ENCODE measurements around the gene AMIGO3. TPM values are rescaled to one million over a fixed set of nuclear protein-coding genes. Genes with fewer than 3 reads are reported as not detected.

Gene AMIGO3
- total and polyA plus RNA-seq, 2 experiments from 2014 or later = 2.9 to 10.4 TPM

GRCh38 chr3:49709852-49710251 is 9.6 kb downstream of the AMIGO3 start:
- H3K4me2 ChIP-seq = no peak overlapping the region
- H3K36me3 Mint-ChIP-seq (ENCODE audit: low read depth) = peaks cover 7% of the 10 kb centered on the region
- H4K20me1 ChIP-seq (replicated peaks; ENCODE audit: insufficient read depth) = peaks cover 6% of the 10 kb centered on the region; the same call in 1 of the 2 replicates
- H3K4me3 ChIP-seq = no peak overlapping the region
- H3K27ac Mint-ChIP-seq = no peak overlapping the region
- peaks cover 13% of the 10 kb centered on the region for H3K27me3 Mint-ChIP-seq (ENCODE audit: insufficient read depth, low read depth, poor library complexity)
- no peak overlapping the region for H3K4me3 Mint-ChIP-seq
- H3K9me3 Mint-ChIP-seq = no peaks in the 10 kb centered on the region
- no peak overlapping the region for H3K27ac ChIP-seq (ENCODE audit: low read depth)
- H3K9me2 ChIP-seq (ENCODE audit: insufficient read depth) = no peaks in the 10 kb centered on the region
- no peaks in the 10 kb centered on the region for H3K36me3 ChIP-seq (ENCODE audit: insufficient read depth)
- no peaks in the 10 kb centered on the region for H3F3A ChIP-seq (replicated peaks; ENCODE audit: low read depth)
- no peak overlapping the region for H2AFZ ChIP-seq
- H3K4me1 ChIP-seq (ENCODE audit: insufficient read depth) = no peaks in the 10 kb centered on the region
- ATAC-seq (no peak), DNase-seq (ENCODE audit: low spot score) (no peak)
- TF ChIP-seq CTCF (conservative IDR thresholded peaks at IDR 0.05; ENCODE audit: low read depth in 2 of 2) (no peak), ETS1 (IDR thresholded peaks at IDR 0.05) (no peak), POLR2AphosphoS5 (IDR thresholded peaks at IDR 0.05; ENCODE audit: low read depth) (no peak), STAT1 (IDR thresholded peaks at IDR 0.05; ENCODE audit: unreplicated experiment) (no peak), JUNB (IDR thresholded peaks at IDR 0.05; ENCODE audit: unreplicated experiment) (no peak), REST (IDR thresholded peaks at IDR 0.05; ENCODE audit: unreplicated experiment) (no peak), EZH2 (IDR thresholded peaks at IDR 0.05; ENCODE audit: low read depth, unreplicated experiment) (no peak), EZH2phosphoT487 (IDR thresholded peaks at IDR 0.05; ENCODE audit: unreplicated experiment) (no peak), CREB1 (CRISPR knock-in tag; IDR thresholded peaks at IDR 0.05; ENCODE audit: low read depth) (no peak), ZNF114 (CRISPR knock-in tag; IDR thresholded peaks at IDR 0.05) (no peak)
- no peaks in the 10 kb centered on the region for H3K4me1 Mint-ChIP-seq
- no peaks in the 10 kb centered on the region for H3K79me2 ChIP-seq (replicated peaks; ENCODE audit: insufficient read depth)
- H3K27me3 ChIP-seq (ENCODE audit: insufficient read depth) = no peaks in the 10 kb centered on the region

- Histone ChIP-seq H3K9me2 (ENCODE audit: insufficient read depth) (no peaks in the 10 kb centered on the region), H3K27ac (ENCODE audit: low read depth) (no peak overlapping the region), H3F3A (replicated peaks; ENCODE audit: low read depth) (no peaks in the 10 kb centered on the region; the same call in 1 of the 2 replicates), H3K4me2 (no peak overlapping the region), H3K4me3 (no peak overlapping the region), H3K36me3 (ENCODE audit: insufficient read depth) (no peaks in the 10 kb centered on the region), H4K20me1 (replicated peaks; ENCODE audit: insufficient read depth) (peaks cover 6% of the 10 kb centered on the region; the same call in 1 of the 2 replicates), H3K79me2 (replicated peaks; ENCODE audit: insufficient read depth) (no peaks in the 10 kb centered on the region), H3K27me3 (ENCODE audit: insufficient read depth) (no peaks in the 10 kb centered on the region), H3K4me1 (ENCODE audit: insufficient read depth) (no peaks in the 10 kb centered on the region), H2AFZ (no peak overlapping the region)
- Mint-ChIP-seq H3K27ac (no peak overlapping the region), H3K36me3 (ENCODE audit: low read depth) (peaks cover 11% of the 10 kb centered on the region), H3K4me1 (peaks cover 8% of the 10 kb centered on the region; the same call in 2 of the 3 replicates), H3K4me3 (no peak overlapping the region), H3K9me3 (no peaks in the 10 kb centered on the region), H3K27me3 (ENCODE audit: insufficient read depth, low read depth, poor library complexity) (peaks cover 15% of the 10 kb centered on the region)
- DNase-seq (ENCODE audit: low spot score) (no peak), ATAC-seq (no peak)
- no peak for TF ChIP-seq JUNB (IDR thresholded peaks at IDR 0.05; ENCODE audit: unreplicated experiment)
- no peak for TF ChIP-seq REST (IDR thresholded peaks at IDR 0.05; ENCODE audit: unreplicated experiment)
- TF ChIP-seq POLR2AphosphoS5 (IDR thresholded peaks at IDR 0.05; ENCODE audit: low read depth) = no peak
Observed at GRCh38 chr3:49707113-49707480, 12.4 kb downstream of the AMIGO3 start.
